Measurements from ENCODE around the gene DRD3. TPM values are rescaled to one million over a fixed set of nuclear protein-coding genes. Genes with fewer than 3 reads are reported as not detected.
A peak's percentile ranks its signal among the peaks of the same experiment; 100 is the strongest.

DRD3 gene
- total RNA-seq, 2 donors from 2014 or later, result not detected

DNA sequence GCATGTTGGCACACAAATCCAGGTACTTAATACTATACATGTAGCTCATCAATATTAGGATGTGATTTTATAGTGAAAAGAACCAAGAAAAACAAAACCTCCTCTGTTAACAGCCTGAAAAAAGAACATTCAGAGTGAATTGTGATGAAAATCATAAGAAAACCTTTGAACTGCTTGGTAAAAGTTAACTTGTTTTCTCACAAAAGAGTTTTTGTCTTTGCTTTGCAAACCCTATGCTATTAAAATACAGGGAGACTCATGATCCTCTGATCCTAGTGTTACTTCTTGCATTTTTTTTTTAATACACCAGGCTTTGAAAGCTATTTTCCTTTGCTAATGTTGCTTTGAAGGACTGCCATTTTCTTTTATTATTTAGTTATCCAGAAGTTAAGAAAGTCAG lies 98.7 kb downstream of the DRD3 start:
- no peak for TF ChIP-seq POLR2A (IDR thresholded peaks at IDR 0.05)
- TF ChIP-seq, protein P1, sequence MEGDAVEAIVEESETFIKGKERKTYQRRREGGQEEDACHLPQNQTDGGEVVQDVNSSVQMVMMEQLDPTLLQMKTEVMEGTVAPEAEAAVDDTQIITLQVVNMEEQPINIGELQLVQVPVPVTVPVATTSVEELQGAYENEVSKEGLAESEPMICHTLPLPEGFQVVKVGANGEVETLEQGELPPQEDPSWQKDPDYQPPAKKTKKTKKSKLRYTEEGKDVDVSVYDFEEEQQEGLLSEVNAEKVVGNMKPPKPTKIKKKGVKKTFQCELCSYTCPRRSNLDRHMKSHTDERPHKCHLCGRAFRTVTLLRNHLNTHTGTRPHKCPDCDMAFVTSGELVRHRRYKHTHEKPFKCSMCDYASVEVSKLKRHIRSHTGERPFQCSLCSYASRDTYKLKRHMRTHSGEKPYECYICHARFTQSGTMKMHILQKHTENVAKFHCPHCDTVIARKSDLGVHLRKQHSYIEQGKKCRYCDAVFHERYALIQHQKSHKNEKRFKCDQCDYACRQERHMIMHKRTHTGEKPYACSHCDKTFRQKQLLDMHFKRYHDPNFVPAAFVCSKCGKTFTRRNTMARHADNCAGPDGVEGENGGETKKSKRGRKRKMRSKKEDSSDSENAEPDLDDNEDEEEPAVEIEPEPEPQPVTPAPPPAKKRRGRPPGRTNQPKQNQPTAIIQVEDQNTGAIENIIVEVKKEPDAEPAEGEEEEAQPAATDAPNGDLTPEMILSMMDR (IDR thresholded peaks at IDR 0.05), result no peak
- intact Hi-C loops (cut with DNase I), result no loop called here
- Histone ChIP-seq H3K4me3 (no peak overlapping the region), H3K27me3 (no peaks in the 10 kb centered on the region), H3K9me3 (no peaks in the 10 kb centered on the region), H3K4me1 (no peaks in the 10 kb centered on the region), H3K27ac (no peak overlapping the region), H3K36me3 (replicated peaks in 1 of 2; ENCODE audit: insufficient read depth in 1 of 2, low read depth in 2 of 2) (peaks cover 5 to 15% of the 10 kb centered on the region in 2 donors)
- ATAC-seq, result no peak
- DNase-seq, result no peak

DNA sequence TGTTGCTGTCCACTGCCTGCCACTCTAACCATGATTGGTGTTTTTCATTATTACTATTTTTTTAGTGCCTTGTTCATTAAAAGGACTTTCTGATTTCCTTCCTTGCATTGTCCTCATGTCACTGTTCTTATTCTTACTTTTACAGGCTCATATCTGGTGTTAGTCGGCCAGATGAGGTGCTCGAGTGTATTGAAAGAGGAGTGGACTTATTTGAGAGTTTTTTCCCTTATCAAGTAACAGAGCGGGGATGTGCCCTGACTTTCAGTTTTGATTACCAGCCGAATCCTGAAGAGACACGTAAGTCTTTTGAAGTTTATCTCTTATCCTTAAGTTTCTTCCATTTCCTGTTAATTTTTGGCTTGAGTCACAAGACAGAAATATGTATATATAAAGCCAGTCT lies 99.1 kb downstream of the DRD3 start:
- no peak for DNase-seq
- Histone ChIP-seq H3K36me3 (replicated peaks in 1 of 2; ENCODE audit: insufficient read depth in 1 of 2, low read depth in 2 of 2) (peaks cover 5 to 15% of the 10 kb centered on the region in 2 donors), H3K4me3 (no peak overlapping the region), H3K4me1 (no peaks in the 10 kb centered on the region), H3K27ac (peak overlapping the region in 2 of 4 donors; percentile 5 to 15), H3K9me3 (no peaks in the 10 kb centered on the region), H3K27me3 (no peaks in the 10 kb centered on the region)
- TF ChIP-seq, protein P1 (IDR thresholded peaks at IDR 0.05), result no peak
- no peak for TF ChIP-seq POLR2A (IDR thresholded peaks at IDR 0.05)
- ATAC-seq, result no peak
- 55 to 60% methylated on average over 5 of the region's 5 CpGs for WGBS, 2 donors
- intact Hi-C loops (cut with DNase I), result no loop called here

DNA sequence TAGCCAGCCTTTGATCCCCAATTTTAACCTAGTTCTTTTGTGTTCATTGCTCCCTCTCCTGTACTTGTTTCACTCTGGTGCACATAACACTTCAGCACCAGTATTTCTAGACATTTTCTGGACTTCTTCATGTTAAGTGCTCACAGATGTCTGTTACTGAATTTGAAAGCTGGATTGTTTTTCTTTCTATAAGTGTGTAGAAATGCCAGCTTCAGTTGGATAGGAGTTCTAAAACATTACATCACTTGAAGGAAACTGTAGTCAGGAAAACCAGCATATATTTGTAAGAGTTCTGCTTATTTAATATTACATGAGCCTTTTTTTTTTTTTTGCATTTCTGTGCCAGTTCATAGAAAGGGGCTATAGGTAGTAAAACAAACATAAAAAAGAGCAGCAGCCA lies 100.7 kb downstream of the DRD3 start:
- Histone ChIP-seq H3K27me3 (no peaks in the 10 kb centered on the region), H3K27ac (no peak overlapping the region), H3K4me1 (no peaks in the 10 kb centered on the region), H3K4me3 (no peak overlapping the region), H3K9me3 (no peaks in the 10 kb centered on the region), H3K36me3 (replicated peaks in 1 of 2; ENCODE audit: insufficient read depth in 1 of 2, low read depth in 2 of 2) (peaks cover 15 to 16% of the 10 kb centered on the region in 2 donors)
- no peak for TF ChIP-seq POLR2A (IDR thresholded peaks at IDR 0.05)
- TF ChIP-seq, protein P1 (IDR thresholded peaks at IDR 0.05), result no peak
- ATAC-seq (no peak), DNase-seq (no peak)
- intact Hi-C loops (cut with DNase I), result no loop called here

Other genes with a start within 250 kb of the DRD3 start
- gene ZDHHC23, start 231.0 kb downstream of the DRD3 start, total RNA-seq, result 1 to 10 TPM; 5.6 to 7.0 TPM
- gene CCDC191, start 122.5 kb downstream of the DRD3 start, total RNA-seq, result 10 to 100 TPM in 1 of 2 donors, 1 to 10 TPM in 1; 5.4 to 11.9 TPM
- 10 to 100 TPM; 10.6 to 15.8 TPM for gene QTRT2, start 122.3 kb downstream of the DRD3 start, total RNA-seq
- not detected for gene ZNF80, start 58.5 kb upstream of the DRD3 start, total RNA-seq
- gene TIGIT, start 115.0 kb upstream of the DRD3 start, total RNA-seq, result not detected

Measured in body of pancreas (tissue), 4 donors.